ENCODE results near the gene SDE2. TPM values are rescaled to one million over a fixed set of nuclear protein-coding genes. Genes with fewer than 3 reads are reported as not detected.

SDE2 gene
- total RNA-seq, 4 donors from 2014 or later = 20.1 to 30.0 (median 23.0) TPM

- Histone ChIP-seq H3K4me3 (no peak overlapping the region), H3K27ac (no peak overlapping the region), H3K36me3 (no peaks in the 10 kb centered on the region), H3K9me3 (no peaks in the 10 kb centered on the region), H3K4me1 (no peaks in the 10 kb centered on the region), H3K27me3 (no peaks in the 10 kb centered on the region)
- DNase-seq (no peak), ATAC-seq (no peak)
- TF ChIP-seq POLR2A (IDR thresholded peaks at IDR 0.05) (no peak), CTCF (IDR thresholded peaks at IDR 0.05 in 4 of 5, conservative IDR thresholded peaks at IDR 0.05 in 1 of 5) (no peak)
- in situ Hi-C loops (cut with MboI; ENCODE audit: low sequenced_read_pairs in 4 of 4) = no loop called here
- intact Hi-C loops (cut with DNase I; ENCODE audit: low total_unique reads) = no loop called here
These were observed 28.5 kb upstream of the SDE2 start for GRCh38 chr1:226027538-226028217.

- no peak for TF ChIP-seq CTCF (IDR thresholded peaks at IDR 0.05 in 4 of 5, conservative IDR thresholded peaks at IDR 0.05 in 1 of 5)
- no peak for TF ChIP-seq POLR2A (IDR thresholded peaks at IDR 0.05)
- in situ Hi-C loops (cut with MboI; ENCODE audit: low sequenced_read_pairs in 4 of 4) = no loop called here
These were observed 27.7 kb upstream of the SDE2 start for GRCh38 chr1:226026833-226027232.

GRCh38 chr1:226023735-226024134 lies 24.6 kb upstream of the SDE2 start:
- Histone ChIP-seq H3K9me3 (no peaks in the 10 kb centered on the region), H3K4me1 (no peaks in the 10 kb centered on the region), H3K27me3 (no peaks in the 10 kb centered on the region), H3K27ac (no peak overlapping the region), H3K36me3 (no peaks in the 10 kb centered on the region), H3K4me3 (no peak overlapping the region)
- intact Hi-C loops (cut with DNase I; ENCODE audit: low total_unique reads) (no loop called here), in situ Hi-C loops (cut with MboI; ENCODE audit: low sequenced_read_pairs in 4 of 4) (no loop called here)
- no peak for DNase-seq
- no peak for ATAC-seq
- no peak for TF ChIP-seq POLR2A (IDR thresholded peaks at IDR 0.05)
- TF ChIP-seq CTCF (IDR thresholded peaks at IDR 0.05 in 4 of 5, conservative IDR thresholded peaks at IDR 0.05 in 1 of 5) = no peak

More at GRCh38 chr1:226026833-226027232, 27.7 kb upstream of the SDE2 start:
- Histone ChIP-seq H3K27ac (no peak overlapping the region), H3K4me1 (no peaks in the 10 kb centered on the region), H3K36me3 (no peaks in the 10 kb centered on the region), H3K27me3 (no peaks in the 10 kb centered on the region), H3K4me3 (no peak overlapping the region), H3K9me3 (no peaks in the 10 kb centered on the region)
- ATAC-seq (peak in 1 of 2 donors; percentile 42), DNase-seq (no peak)
- intact Hi-C loops (cut with DNase I; ENCODE audit: low total_unique reads) = no loop called here

GRCh38 chr1:226021801-226022200 lies 22.7 kb upstream of the SDE2 start:
- intact Hi-C loops (cut with DNase I; ENCODE audit: low total_unique reads) (no loop called here), in situ Hi-C loops (cut with MboI; ENCODE audit: low sequenced_read_pairs in 4 of 4) (no loop called here)
- DNase-seq (no peak), ATAC-seq (no peak)
- TF ChIP-seq CTCF (IDR thresholded peaks at IDR 0.05 in 4 of 5, conservative IDR thresholded peaks at IDR 0.05 in 1 of 5) (no peak), POLR2A (IDR thresholded peaks at IDR 0.05) (no peak)
- Histone ChIP-seq H3K9me3 (no peaks in the 10 kb centered on the region), H3K36me3 (no peaks in the 10 kb centered on the region), H3K4me1 (no peaks in the 10 kb centered on the region), H3K4me3 (no peak overlapping the region), H3K27me3 (no peaks in the 10 kb centered on the region), H3K27ac (no peak overlapping the region)

GRCh38 chr1:226021401-226021800 lies 22.3 kb upstream of the SDE2 start:
- H3K9me3 ChIP-seq = no peaks in the 10 kb centered on the region
- in situ Hi-C loops (cut with MboI; ENCODE audit: low sequenced_read_pairs in 4 of 4) (no loop called here), intact Hi-C loops (cut with DNase I; ENCODE audit: low total_unique reads) (no loop called here)
- no peaks in the 10 kb centered on the region for H3K4me1 ChIP-seq
- no peak overlapping the region for H3K4me3 ChIP-seq
- DNase-seq (no peak), ATAC-seq (no peak)
- TF ChIP-seq CTCF (IDR thresholded peaks at IDR 0.05 in 4 of 5, conservative IDR thresholded peaks at IDR 0.05 in 1 of 5) = no peak
- no peak for TF ChIP-seq POLR2A (IDR thresholded peaks at IDR 0.05)
- no peaks in the 10 kb centered on the region for H3K36me3 ChIP-seq
- H3K27ac ChIP-seq = no peak overlapping the region
- no peaks in the 10 kb centered on the region for H3K27me3 ChIP-seq
